Measurements from ENCODE around the gene CFAP45. TPM values are rescaled to one million over a fixed set of nuclear protein-coding genes. Genes with fewer than 3 reads are reported as not detected.

Gene CFAP45
- total and polyA plus RNA-seq, 12 donors: 0.17 to 1.5 (median 0.56) TPM

- H3K4me1 ChIP-seq: peaks cover 0 to 69% (median 0%) of the 10 kb centered on the region in 9 donors
- peaks cover 0 to 27% (median 0%) of the 10 kb centered on the region in 9 donors for H3K36me3 ChIP-seq
- no peaks in the 10 kb centered on the region for H3K9me3 ChIP-seq
- DNase-seq (no peak), ATAC-seq (peak in 3 of 8 donors; percentile 4 to 36 (median 23))
- peak overlapping the region in 1 of 10 donors; percentile 85 for H3K27ac ChIP-seq
- peaks cover 0 to 12% (median 0%) of the 10 kb centered on the region in 7 donors for H3K27me3 ChIP-seq
- TF ChIP-seq CTCF (IDR thresholded peaks at IDR 0.05): no peak
- WGBS, 2 donors: 88 to 90% methylated on average over 11 of the region's 11 CpGs
- intact Hi-C loops (cut with DNase I): no loop called here
- H3K4me3 ChIP-seq: peak overlapping the region in 1 of 10 donors; percentile 55
Measured at GRCh38 chr1:159828581-159829272, 71.2 kb downstream of the CFAP45 start.

- peak overlapping the region in 1 of 10 donors; percentile 85 for H3K27ac ChIP-seq
- intact Hi-C loops (cut with DNase I): no loop called here
Measured at GRCh38 chr1:159828176-159828575, 71.8 kb downstream of the CFAP45 start.

GRCh38 chr1:159827549-159827948, 72.4 kb downstream of the CFAP45 start:
- WGBS, 2 donors: 94 to 96% methylated on average over 3 of the region's 3 CpGs
- DNase-seq (no peak), ATAC-seq (no peak)
- Histone ChIP-seq H3K27me3 (peaks cover 0 to 22% (median 5%) of the 10 kb centered on the region in 7 donors), H3K9me3 (no peaks in the 10 kb centered on the region), H3K4me3 (peak overlapping the region in 1 of 10 donors; percentile 55), H3K4me1 (peaks cover 0 to 73% (median 0%) of the 10 kb centered on the region in 9 donors), H3K27ac (peak overlapping the region in 1 of 10 donors; percentile 85), H3K36me3 (peaks cover 0 to 17% (median 0%) of the 10 kb centered on the region in 9 donors)
- no peak for TF ChIP-seq CTCF (IDR thresholded peaks at IDR 0.05)
- intact Hi-C loops (cut with DNase I): no loop called here

More at GRCh38 chr1:159828176-159828575, 71.8 kb downstream of the CFAP45 start:
- H3K4me1 ChIP-seq: peaks cover 0 to 73% (median 0%) of the 10 kb centered on the region in 9 donors
- 80 to 91% methylated on average over 3 of the region's 3 CpGs for WGBS, 2 donors
- TF ChIP-seq CTCF (IDR thresholded peaks at IDR 0.05): no peak
- peaks cover 0 to 18% (median 1%) of the 10 kb centered on the region in 7 donors for H3K27me3 ChIP-seq
- H3K9me3 ChIP-seq: no peaks in the 10 kb centered on the region
- no peak for ATAC-seq
- H3K4me3 ChIP-seq: peak overlapping the region in 1 of 10 donors; percentile 55
- DNase-seq: no peak
- H3K36me3 ChIP-seq: peaks cover 0 to 21% (median 0%) of the 10 kb centered on the region in 9 donors

- Histone ChIP-seq H3K9me3 (no peaks in the 10 kb centered on the region), H3K4me3 (peak overlapping the region in 1 of 10 donors; percentile 55), H3K4me1 (peaks cover 0 to 73% (median 0%) of the 10 kb centered on the region in 9 donors), H3K27me3 (peaks cover 0 to 22% (median 5%) of the 10 kb centered on the region in 7 donors), H3K27ac (peak overlapping the region in 2 of 10 donors; percentile 25 to 85), H3K36me3 (peaks cover 0 to 17% (median 0%) of the 10 kb centered on the region in 9 donors)
- ATAC-seq (no peak), DNase-seq (no peak)
- WGBS, 2 donors: 82 to 85% methylated on average over 6 of the region's 6 CpGs
- no peak for TF ChIP-seq CTCF (IDR thresholded peaks at IDR 0.05)
- intact Hi-C loops (cut with DNase I): no loop called here
Measured at GRCh38 chr1:159827102-159827490, 72.9 kb downstream of the CFAP45 start.

All from heart right ventricle (tissue), 16 donors.